ENCODE data around the gene TMEM242.

The TMEM242 gene

GRCh38 chr6:157263881-157264397, 59.4 kb downstream of the TMEM242 start:
- H3K4me3 ChIP-seq (replicated peaks; ENCODE audit: low read depth, low read length), result no peak overlapping the region
- DNase-seq (ENCODE audit: low read depth), result no peak
- TF ChIP-seq CTCF (IDR thresholded peaks at IDR 0.05; ENCODE audit: low read length, missing control alignments), result no peak

GRCh38 chr6:157263146-157263545, 60.2 kb downstream of the TMEM242 start:
- TF ChIP-seq CTCF (IDR thresholded peaks at IDR 0.05; ENCODE audit: low read length, missing control alignments), result no peak
- no peak overlapping the region for H3K4me3 ChIP-seq (replicated peaks; ENCODE audit: low read depth, low read length)
- no peak for DNase-seq (ENCODE audit: low read depth)

- no peak overlapping the region for H3K4me3 ChIP-seq (replicated peaks; ENCODE audit: low read depth, low read length)
- TF ChIP-seq CTCF (IDR thresholded peaks at IDR 0.05; ENCODE audit: low read length, missing control alignments), result no peak
- no peak for DNase-seq (ENCODE audit: low read depth)
Observed at GRCh38 chr6:157261606-157262005, 61.7 kb downstream of the TMEM242 start.

GRCh38 chr6:157260735-157261410, 62.4 kb downstream of the TMEM242 start:
- DNase-seq (ENCODE audit: low read depth), result no peak
- no peak for TF ChIP-seq CTCF (IDR thresholded peaks at IDR 0.05; ENCODE audit: low read length, missing control alignments)
- no peak overlapping the region for H3K4me3 ChIP-seq (replicated peaks; ENCODE audit: low read depth, low read length)

- H3K4me3 ChIP-seq (replicated peaks; ENCODE audit: low read depth, low read length), result no peak overlapping the region
- TF ChIP-seq CTCF (IDR thresholded peaks at IDR 0.05; ENCODE audit: low read length, missing control alignments), result no peak
- no peak for DNase-seq (ENCODE audit: low read depth)
Observed at GRCh38 chr6:157259443-157259842, 63.9 kb downstream of the TMEM242 start.

- no peak overlapping the region for H3K4me3 ChIP-seq (replicated peaks; ENCODE audit: low read depth, low read length)
- no peak for DNase-seq (ENCODE audit: low read depth)
- no peak for TF ChIP-seq CTCF (IDR thresholded peaks at IDR 0.05; ENCODE audit: low read length, missing control alignments)
Observed at GRCh38 chr6:157258878-157259277, 64.4 kb downstream of the TMEM242 start.

GRCh38 chr6:157255079-157255478, 68.2 kb downstream of the TMEM242 start:
- no peak for DNase-seq (ENCODE audit: low read depth)
- no peak overlapping the region for H3K4me3 ChIP-seq (replicated peaks; ENCODE audit: low read depth, low read length)
- no peak for TF ChIP-seq CTCF (IDR thresholded peaks at IDR 0.05; ENCODE audit: low read length, missing control alignments)

Measured in fibroblast of pulmonary artery (primary cell).